ENCODE data around the gene FDCSP.

DNA sequence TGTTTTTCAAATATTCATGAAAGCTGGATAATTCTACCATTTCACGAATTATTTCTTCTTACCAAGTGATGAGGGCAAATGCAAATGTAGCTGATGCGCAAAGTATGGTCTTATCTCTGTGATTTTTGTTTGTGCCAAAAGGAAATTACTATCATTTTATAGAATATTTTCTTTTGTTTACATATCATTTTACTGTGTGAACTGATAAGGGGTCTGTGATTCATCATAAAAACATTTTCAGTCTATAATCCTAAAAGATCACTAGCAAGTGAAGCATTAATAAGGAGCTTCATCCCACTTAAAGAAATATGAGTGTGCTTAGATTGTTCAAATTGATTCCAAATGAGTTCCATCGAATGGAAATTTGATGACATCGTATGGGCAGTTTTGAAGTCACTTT lies 17.2 kb downstream of the FDCSP start:
- TF ChIP-seq, protein P1, sequence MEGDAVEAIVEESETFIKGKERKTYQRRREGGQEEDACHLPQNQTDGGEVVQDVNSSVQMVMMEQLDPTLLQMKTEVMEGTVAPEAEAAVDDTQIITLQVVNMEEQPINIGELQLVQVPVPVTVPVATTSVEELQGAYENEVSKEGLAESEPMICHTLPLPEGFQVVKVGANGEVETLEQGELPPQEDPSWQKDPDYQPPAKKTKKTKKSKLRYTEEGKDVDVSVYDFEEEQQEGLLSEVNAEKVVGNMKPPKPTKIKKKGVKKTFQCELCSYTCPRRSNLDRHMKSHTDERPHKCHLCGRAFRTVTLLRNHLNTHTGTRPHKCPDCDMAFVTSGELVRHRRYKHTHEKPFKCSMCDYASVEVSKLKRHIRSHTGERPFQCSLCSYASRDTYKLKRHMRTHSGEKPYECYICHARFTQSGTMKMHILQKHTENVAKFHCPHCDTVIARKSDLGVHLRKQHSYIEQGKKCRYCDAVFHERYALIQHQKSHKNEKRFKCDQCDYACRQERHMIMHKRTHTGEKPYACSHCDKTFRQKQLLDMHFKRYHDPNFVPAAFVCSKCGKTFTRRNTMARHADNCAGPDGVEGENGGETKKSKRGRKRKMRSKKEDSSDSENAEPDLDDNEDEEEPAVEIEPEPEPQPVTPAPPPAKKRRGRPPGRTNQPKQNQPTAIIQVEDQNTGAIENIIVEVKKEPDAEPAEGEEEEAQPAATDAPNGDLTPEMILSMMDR (conservative IDR thresholded peaks at IDR 0.05; ENCODE audit: low read depth, low read length), result no peak
- no peak for TF ChIP-seq EZH2phosphoT487 (IDR thresholded peaks at IDR 0.05; ENCODE audit: borderline replicate concordance, low read length)

Measured in PC-3 (cell line).